ENCODE results near the gene RDH5.
A peak's percentile ranks its signal among the peaks of the same experiment; 100 is the strongest.

GRCh38 chr12:55707841-55708694, 12.1 kb upstream of the RDH5 start, which contains the start of gene ITGA7:
- TF ChIP-seq CTCF (IDR thresholded peaks at IDR 0.05) (no peak), TCF7 (CRISPR knock-in tag; IDR thresholded peaks at IDR 0.05; ENCODE audit: low read depth) (no peak), ZNF121 (CRISPR knock-in tag; IDR thresholded peaks at IDR 0.05) (no peak), SP1 (CRISPR knock-in tag; conservative IDR thresholded peaks at IDR 0.05) (peak; percentile 90), IRF2 (CRISPR knock-in tag; IDR thresholded peaks at IDR 0.05; ENCODE audit: borderline replicate concordance, low read depth) (no peak)

Data from WTC11 (cell line).